GM12801 (cell line): ENCODE data around the gene EEF1AKMT3.

Experiments
- CTCF ChIP-seq: IDR thresholded peaks from one replicate; pipeline ENCODE4 v1.5.1; 2011; ENCODE audit warnings: control low read depth; ENCODE audit not compliant: insufficient read length; ENCODE audit errors: extremely low read depth

EEF1AKMT3 gene

GRCh38 chr12:57726151-57726883, 46.1 kb upstream of the EEF1AKMT3 start:
- no peak for TF ChIP-seq CTCF

GRCh38 chr12:57726884-57727757, 45.3 kb upstream of the EEF1AKMT3 start:
- no peak for TF ChIP-seq CTCF

- no peak for TF ChIP-seq CTCF
Measured at GRCh38 chr12:57727758-57728395, 44.5 kb upstream of the EEF1AKMT3 start.

GRCh38 chr12:57729321-57729844, 43.0 kb upstream of the EEF1AKMT3 start:
- TF ChIP-seq CTCF = no peak

GRCh38 chr12:57730336-57731067, 41.9 kb upstream of the EEF1AKMT3 start:
- TF ChIP-seq CTCF = no peak

GRCh38 chr12:57731411-57732080, 40.9 kb upstream of the EEF1AKMT3 start:
- TF ChIP-seq CTCF = no peak
